Tibial artery (tissue), 4 donors: ENCODE measurements around the gene RBM48.

ENCODE experiments used
- DNase-seq, 2 donors: peaks; one replicate each; pipeline ENCODE4 v3.0.0-alpha.2; 2019
- H3K27ac ChIP-seq, 2 donors: fragments of 200-600 bp; sonication (generic) in 1 of 2; 1 replicate in 1 of 2; 2 replicates in 1 of 2; pipeline ENCODE4 v1.5.1; 2018 to 2019; ENCODE audit warnings: mild to moderate bottlenecking in 1 of 2
- H3K27me3 ChIP-seq, 2 donors: fragments of 200-600 bp; sonication (generic) in 1 of 2; one replicate each; pipeline versions ENCODE4 v1.5.1 to v1.6.0; 2016 to 2019
- H3K36me3 ChIP-seq, 3 donors: fragments of 200-600 bp; sonication (generic) in 2 of 3; one replicate each; pipeline ENCODE4 v1.5.1; 2016 to 2019; ENCODE audit warnings: mild to moderate bottlenecking in 2 of 3
- H3K4me1 ChIP-seq, 4 donors: fragments of 200-600 bp; sonication (generic) in 2 of 4; 1 replicate in 3 of 4; 2 replicates in 1 of 4; pipeline ENCODE4 v1.5.1; 2016 to 2019
- H3K4me3 ChIP-seq, 2 donors: fragments of 200-600 bp; sonication (generic) in 1 of 2; 1 replicate in 1 of 2; 2 replicates in 1 of 2; pipeline ENCODE4 v1.5.1; 2018 to 2019; ENCODE audit warnings: mild to moderate bottlenecking in 2 of 2
- H3K9me3 ChIP-seq, 3 donors: fragments of 200-600 bp; sonication (generic) in 1 of 3; one replicate each; pipeline ENCODE4 v1.5.1; 2016 to 2019
- intact Hi-C: fragments of 100-400 bp; cut with DNase I; formaldehyde crosslinking; loops from one replicate; pipeline ENCODE4 v1.15.0; 2023; ENCODE audit warnings: low total_unique reads
- TF ChIP-seq, protein P1 (sequence below), 2 experiments: fragments of 200-600 bp in 1 of 2; fragments of 450-650 bp in 1 of 2; IDR thresholded peaks; one replicate each; pipeline ENCODE4 v1.5.1; 2017 to 2019; ENCODE audit warnings: antibody characterized with exemption in 2 of 2, mild to moderate bottlenecking in 1 of 2, moderate library complexity in 1 of 2

Gene RBM48

DNA sequence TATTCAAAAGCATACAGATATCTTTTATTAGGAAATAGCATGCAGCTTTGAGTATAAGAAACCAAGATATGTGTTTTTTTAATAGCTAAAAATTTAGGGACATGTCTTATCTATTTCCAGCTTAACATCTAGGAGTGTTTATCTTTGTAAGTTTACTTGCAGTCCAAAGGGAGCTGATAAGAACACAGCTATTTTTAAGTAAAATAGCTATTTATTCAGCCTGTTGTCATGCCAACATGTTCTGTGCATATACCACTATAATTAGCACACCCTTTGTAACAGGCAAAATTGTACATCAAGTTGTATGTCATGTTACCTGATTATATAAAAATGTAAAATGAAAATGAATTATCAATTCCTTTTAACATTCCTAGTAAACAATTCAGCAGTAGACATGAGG, 32.0 kb downstream of the RBM48 start:
- Histone ChIP-seq H3K4me3 (no peak overlapping the region), H3K4me1 (no peaks in the 10 kb centered on the region), H3K9me3 (no peaks in the 10 kb centered on the region), H3K27me3 (no peaks in the 10 kb centered on the region), H3K36me3 (peaks cover 30 to 57% (median 50%) of the 10 kb centered on the region in 3 donors), H3K27ac (no peak overlapping the region)
- intact Hi-C loops: no loop called here
- TF ChIP-seq, protein P1, sequence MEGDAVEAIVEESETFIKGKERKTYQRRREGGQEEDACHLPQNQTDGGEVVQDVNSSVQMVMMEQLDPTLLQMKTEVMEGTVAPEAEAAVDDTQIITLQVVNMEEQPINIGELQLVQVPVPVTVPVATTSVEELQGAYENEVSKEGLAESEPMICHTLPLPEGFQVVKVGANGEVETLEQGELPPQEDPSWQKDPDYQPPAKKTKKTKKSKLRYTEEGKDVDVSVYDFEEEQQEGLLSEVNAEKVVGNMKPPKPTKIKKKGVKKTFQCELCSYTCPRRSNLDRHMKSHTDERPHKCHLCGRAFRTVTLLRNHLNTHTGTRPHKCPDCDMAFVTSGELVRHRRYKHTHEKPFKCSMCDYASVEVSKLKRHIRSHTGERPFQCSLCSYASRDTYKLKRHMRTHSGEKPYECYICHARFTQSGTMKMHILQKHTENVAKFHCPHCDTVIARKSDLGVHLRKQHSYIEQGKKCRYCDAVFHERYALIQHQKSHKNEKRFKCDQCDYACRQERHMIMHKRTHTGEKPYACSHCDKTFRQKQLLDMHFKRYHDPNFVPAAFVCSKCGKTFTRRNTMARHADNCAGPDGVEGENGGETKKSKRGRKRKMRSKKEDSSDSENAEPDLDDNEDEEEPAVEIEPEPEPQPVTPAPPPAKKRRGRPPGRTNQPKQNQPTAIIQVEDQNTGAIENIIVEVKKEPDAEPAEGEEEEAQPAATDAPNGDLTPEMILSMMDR (IDR thresholded peaks at IDR 0.05): no peak
- no peak for DNase-seq

DNA sequence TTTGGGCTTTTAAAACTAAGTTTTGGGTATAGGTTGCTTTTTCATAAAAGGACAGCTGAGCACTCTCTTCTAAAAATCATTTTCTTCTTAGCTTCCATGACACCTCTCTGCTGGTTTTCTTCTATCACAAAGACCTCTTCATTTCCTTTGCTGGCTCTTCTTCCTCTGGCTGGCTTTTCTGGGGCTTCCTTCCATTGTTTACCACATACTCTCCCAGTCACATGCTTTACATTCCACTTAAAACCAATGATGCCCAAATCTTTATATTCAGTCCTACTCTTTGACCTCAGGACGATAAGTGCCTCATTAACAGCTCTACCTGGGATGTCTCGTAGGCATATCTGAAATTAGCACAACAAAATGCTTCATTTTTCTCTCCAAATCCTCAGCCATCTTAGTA, 34.8 kb downstream of the RBM48 start:
- H3K36me3 ChIP-seq: peaks cover 56 to 80% (median 71%) of the 10 kb centered on the region in 3 donors
- H3K27me3 ChIP-seq: no peaks in the 10 kb centered on the region
- DNase-seq: no peak
- TF ChIP-seq, protein P1 (IDR thresholded peaks at IDR 0.05): no peak
- no peak overlapping the region for H3K27ac ChIP-seq
- H3K9me3 ChIP-seq: no peaks in the 10 kb centered on the region
- H3K4me1 ChIP-seq: no peaks in the 10 kb centered on the region
- no peak overlapping the region for H3K4me3 ChIP-seq
- intact Hi-C loops: no loop called here

DNA sequence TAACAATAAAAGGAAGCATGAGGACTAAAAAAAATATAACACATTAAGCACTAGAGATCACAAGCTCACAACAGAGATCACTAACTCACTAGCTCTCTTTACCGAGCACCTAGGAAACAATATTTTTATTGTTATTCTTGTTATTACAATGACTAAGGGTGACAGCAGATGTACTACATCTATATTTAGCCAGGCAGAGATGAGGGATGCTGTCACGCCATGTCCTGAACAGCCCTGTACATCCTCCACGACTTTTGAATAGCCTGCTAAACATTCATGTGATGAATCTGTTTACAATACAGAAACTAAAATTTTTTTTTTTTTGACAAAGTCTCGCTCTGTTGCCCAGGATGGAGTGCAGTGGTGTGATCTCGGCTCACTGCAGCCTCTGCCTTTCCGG, 38.9 kb downstream of the RBM48 start:
- TF ChIP-seq, protein P1 (IDR thresholded peaks at IDR 0.05): no peak
- no peaks in the 10 kb centered on the region for H3K9me3 ChIP-seq
- H3K27ac ChIP-seq: no peak overlapping the region

DNA sequence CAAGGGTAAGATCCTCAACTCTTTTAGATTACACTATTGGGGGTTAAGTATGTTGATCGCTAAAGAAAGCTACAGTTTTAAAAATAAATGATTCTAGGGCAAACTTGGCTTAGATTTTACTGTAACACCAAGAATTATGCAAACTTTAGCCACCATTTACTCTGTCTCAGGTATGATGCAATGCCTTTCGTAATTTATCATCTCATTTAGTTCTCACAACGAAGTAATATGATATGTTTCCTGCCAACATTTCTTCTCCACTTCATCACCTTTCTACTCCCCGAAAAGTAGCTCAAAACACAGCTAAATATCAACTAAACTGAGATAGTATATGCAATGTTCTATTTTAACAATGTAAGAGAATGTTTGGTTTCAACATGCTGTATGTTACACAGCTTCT, 40.5 kb downstream of the RBM48 start:
- TF ChIP-seq, protein P1 (IDR thresholded peaks at IDR 0.05): no peak
- peaks cover 59 to 81% (median 62%) of the 10 kb centered on the region in 3 donors for H3K36me3 ChIP-seq
- H3K27ac ChIP-seq: no peak overlapping the region
- H3K4me3 ChIP-seq: no peak overlapping the region
- H3K9me3 ChIP-seq: no peaks in the 10 kb centered on the region
- H3K27me3 ChIP-seq: no peaks in the 10 kb centered on the region
- no peaks in the 10 kb centered on the region for H3K4me1 ChIP-seq
- no peak for DNase-seq
- intact Hi-C loops: no loop called here

More for the DNA sequence above, 38.9 kb downstream of the RBM48 start:
- H3K4me3 ChIP-seq: no peak overlapping the region
- peaks cover 66 to 81% (median 68%) of the 10 kb centered on the region in 3 donors for H3K36me3 ChIP-seq
- H3K4me1 ChIP-seq: no peaks in the 10 kb centered on the region
- no peak for DNase-seq
- H3K27me3 ChIP-seq: no peaks in the 10 kb centered on the region
- intact Hi-C loops: no loop called here

DNA sequence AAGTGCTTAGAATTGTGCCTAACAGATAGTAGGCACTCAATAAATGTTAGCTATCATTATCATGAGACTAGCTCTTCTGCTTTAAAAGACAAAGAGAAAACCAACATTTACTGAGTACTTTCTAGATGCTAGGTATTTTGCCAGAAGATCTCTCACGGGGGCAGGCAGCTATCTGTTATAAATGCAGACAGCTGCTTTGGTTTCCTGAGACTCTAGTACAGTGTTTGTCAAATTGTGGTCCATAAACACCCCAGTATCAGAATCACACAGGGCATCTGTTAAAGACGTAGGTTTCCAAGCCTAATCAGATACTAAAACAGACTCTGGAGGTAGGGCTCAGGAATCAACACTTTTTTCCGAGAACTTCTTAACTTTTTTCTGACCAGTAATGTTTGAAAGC, 47.7 kb downstream of the RBM48 start:
- H3K4me3 ChIP-seq: no peak overlapping the region
- DNase-seq: no peak
- no peak overlapping the region for H3K27ac ChIP-seq
- TF ChIP-seq, protein P1 (IDR thresholded peaks at IDR 0.05): no peak
- no peaks in the 10 kb centered on the region for H3K9me3 ChIP-seq
- intact Hi-C loops: loop anchor here (10.0 kb wide), 1 partner anchor 81 kb away; no protein-coding TSS in a partner anchor
- H3K4me1 ChIP-seq: no peaks in the 10 kb centered on the region
- no peaks in the 10 kb centered on the region for H3K27me3 ChIP-seq
- H3K36me3 ChIP-seq: peaks cover 66 to 86% (median 72%) of the 10 kb centered on the region in 3 donors

DNA sequence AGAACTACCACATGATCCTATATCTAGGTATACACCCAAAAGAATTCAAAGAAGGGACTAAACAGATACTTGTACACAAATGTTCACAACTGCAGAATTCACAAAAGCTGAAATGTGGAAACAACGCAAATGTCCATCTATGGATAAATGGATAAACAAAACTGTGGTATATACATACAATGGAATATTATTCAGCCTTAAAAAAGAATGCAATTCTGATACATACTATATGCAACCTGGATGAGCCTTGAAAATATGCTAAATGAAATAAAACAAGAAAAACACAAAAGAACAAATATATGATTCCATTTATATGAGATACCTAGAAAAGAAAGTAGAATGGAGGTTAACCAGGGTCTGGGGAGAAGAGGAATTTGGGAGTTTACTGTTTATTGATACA, 54.4 kb downstream of the RBM48 start:
- H3K36me3 ChIP-seq: peaks cover 17 to 32% (median 22%) of the 10 kb centered on the region in 3 donors
- H3K27ac ChIP-seq: no peak overlapping the region
- intact Hi-C loops: no loop called here
- TF ChIP-seq, protein P1 (IDR thresholded peaks at IDR 0.05): no peak
- no peaks in the 10 kb centered on the region for H3K9me3 ChIP-seq
- no peak for DNase-seq
- no peak overlapping the region for H3K4me3 ChIP-seq
- H3K27me3 ChIP-seq: no peaks in the 10 kb centered on the region
- peaks cover 0 to 34% (median 18%) of the 10 kb centered on the region in 4 donors for H3K4me1 ChIP-seq
